C4-2B (cell line): ENCODE measurements around the gene ACLY.

Experiments used
- ZFX ChIP-seq: fragments of 450-650 bp; IDR thresholded peaks from 2 replicates; pipeline ENCODE4 v1.6.1; 2017
- TF ChIP-seq, protein P1 (sequence below): fragments of 450-650 bp; conservative IDR thresholded peaks from 2 replicates; pipeline ENCODE4 v1.5.1; 2017; ENCODE audit warnings: mild to moderate bottlenecking

DNA sequence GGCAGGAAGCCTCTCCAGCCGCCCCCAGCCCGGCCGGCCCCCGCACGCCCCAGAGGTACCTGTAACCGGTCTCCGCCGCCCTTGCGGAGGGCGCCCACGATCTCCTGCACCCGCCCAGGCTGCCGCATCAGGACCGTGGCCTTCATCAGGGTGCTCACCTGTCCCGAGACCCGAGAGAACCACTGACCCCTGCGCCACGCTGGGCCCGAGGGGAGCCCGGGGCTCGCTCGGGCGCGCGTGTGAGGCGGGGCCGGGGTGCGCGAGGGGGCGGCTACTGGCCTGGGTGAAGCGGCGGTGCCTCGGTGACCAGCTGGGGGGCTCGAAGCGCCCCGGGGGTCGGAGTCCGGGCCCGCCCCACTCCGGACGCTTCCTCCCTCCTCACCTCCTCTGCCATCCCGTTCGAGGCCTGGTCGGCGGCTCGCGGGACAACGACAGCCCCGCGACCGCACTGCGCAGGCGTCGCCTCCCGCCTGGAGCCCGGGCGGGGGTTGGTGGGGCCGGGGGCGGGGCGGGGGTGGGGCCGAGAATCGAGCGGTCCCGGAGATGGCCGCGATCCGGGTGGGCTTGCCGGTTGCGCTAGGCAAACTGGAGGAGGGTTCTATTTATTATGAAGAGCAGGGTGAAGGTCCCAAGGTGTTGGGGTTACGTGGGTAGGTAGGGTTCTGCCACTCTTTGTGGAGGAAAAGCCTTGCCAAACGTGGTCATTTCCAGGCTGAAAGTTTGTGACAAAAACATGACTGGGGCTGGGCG is 82.8 kb downstream of the ACLY start, which contains the start of gene NT5C3B:
- TF ChIP-seq, protein P1, sequence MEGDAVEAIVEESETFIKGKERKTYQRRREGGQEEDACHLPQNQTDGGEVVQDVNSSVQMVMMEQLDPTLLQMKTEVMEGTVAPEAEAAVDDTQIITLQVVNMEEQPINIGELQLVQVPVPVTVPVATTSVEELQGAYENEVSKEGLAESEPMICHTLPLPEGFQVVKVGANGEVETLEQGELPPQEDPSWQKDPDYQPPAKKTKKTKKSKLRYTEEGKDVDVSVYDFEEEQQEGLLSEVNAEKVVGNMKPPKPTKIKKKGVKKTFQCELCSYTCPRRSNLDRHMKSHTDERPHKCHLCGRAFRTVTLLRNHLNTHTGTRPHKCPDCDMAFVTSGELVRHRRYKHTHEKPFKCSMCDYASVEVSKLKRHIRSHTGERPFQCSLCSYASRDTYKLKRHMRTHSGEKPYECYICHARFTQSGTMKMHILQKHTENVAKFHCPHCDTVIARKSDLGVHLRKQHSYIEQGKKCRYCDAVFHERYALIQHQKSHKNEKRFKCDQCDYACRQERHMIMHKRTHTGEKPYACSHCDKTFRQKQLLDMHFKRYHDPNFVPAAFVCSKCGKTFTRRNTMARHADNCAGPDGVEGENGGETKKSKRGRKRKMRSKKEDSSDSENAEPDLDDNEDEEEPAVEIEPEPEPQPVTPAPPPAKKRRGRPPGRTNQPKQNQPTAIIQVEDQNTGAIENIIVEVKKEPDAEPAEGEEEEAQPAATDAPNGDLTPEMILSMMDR = no peak
- TF ChIP-seq ZFX = peak; percentile 94
